GM18873 (cell line): ENCODE measurements around the gene COL4A5.
"Not testable (repeated sequence)": the region's sequence is repeated elsewhere in the genome, so short reads cannot be mapped to it uniquely, and the experiment has no call there.

Experiments
- ATAC-seq: cut with Tn5 transposase; IDR thresholded peaks from one replicate; pipeline ENCODE4 v1.9.1; 2021; ENCODE audit warnings: mild to moderate bottlenecking, moderate library complexity, moderate number of reproducible peaks; ENCODE audit not compliant: unreplicated experiment, low FRiP score

Gene COL4A5

GRCh38 chrX:108447303-108447702 lies 7.7 kb downstream of the COL4A5 start:
- no peak for ATAC-seq

GRCh38 chrX:108453841-108454240 lies 14.2 kb downstream of the COL4A5 start:
- ATAC-seq: no peak

GRCh38 chrX:108456971-108457477 lies 17.4 kb downstream of the COL4A5 start:
- ATAC-seq: no peak

GRCh38 chrX:108464604-108465003 lies 25.0 kb downstream of the COL4A5 start:
- ATAC-seq: no peak

GRCh38 chrX:108468486-108468885 lies 28.8 kb downstream of the COL4A5 start:
- ATAC-seq: no peak

- no peak for ATAC-seq
These were observed 34.3 kb downstream of the COL4A5 start for GRCh38 chrX:108473979-108474378.

- ATAC-seq: not testable (repeated sequence)
These were observed 41.9 kb downstream of the COL4A5 start for GRCh38 chrX:108481528-108481927.

- ATAC-seq: no peak
These were observed 44.6 kb downstream of the COL4A5 start for GRCh38 chrX:108484251-108484650.

- ATAC-seq: no peak
These were observed 46.3 kb downstream of the COL4A5 start for GRCh38 chrX:108485960-108486359.

- no peak for ATAC-seq
These were observed 54.9 kb downstream of the COL4A5 start for GRCh38 chrX:108494406-108495090.

- no peak for ATAC-seq
These were observed 72.1 kb downstream of the COL4A5 start for GRCh38 chrX:108511721-108512120.

- ATAC-seq: no peak
These were observed 76.5 kb downstream of the COL4A5 start for GRCh38 chrX:108516184-108516583.

- no peak for ATAC-seq
These were observed 88.1 kb downstream of the COL4A5 start for GRCh38 chrX:108527724-108528123.

GRCh38 chrX:108537005-108537404 lies 97.4 kb downstream of the COL4A5 start:
- peak; percentile 87 for ATAC-seq

GRCh38 chrX:108541286-108541685 lies 101.6 kb downstream of the COL4A5 start:
- ATAC-seq: no peak

- ATAC-seq: no peak
These were observed 117.9 kb downstream of the COL4A5 start for GRCh38 chrX:108557580-108557979.

GRCh38 chrX:108558217-108558616 lies 118.6 kb downstream of the COL4A5 start:
- ATAC-seq: no peak

- ATAC-seq: no peak
These were observed 133.5 kb downstream of the COL4A5 start for GRCh38 chrX:108573136-108573535.

GRCh38 chrX:108582151-108582550 lies 142.5 kb downstream of the COL4A5 start:
- ATAC-seq: no peak

GRCh38 chrX:108584617-108585211 lies 145.1 kb downstream of the COL4A5 start:
- no peak for ATAC-seq

- no peak for ATAC-seq
These were observed 150.9 kb downstream of the COL4A5 start for GRCh38 chrX:108590496-108590895.

GRCh38 chrX:108601276-108601675 lies 161.6 kb downstream of the COL4A5 start:
- no peak for ATAC-seq
